Suppressor macrophage (primary cell): ENCODE measurements around the gene SPACA6.

ENCODE experiments used
- DNase-seq, 4 experiments: peaks; one replicate each; pipeline ENCODE4 v3.0.0-alpha.2; 2020 to 2022

The SPACA6 gene

DNA sequence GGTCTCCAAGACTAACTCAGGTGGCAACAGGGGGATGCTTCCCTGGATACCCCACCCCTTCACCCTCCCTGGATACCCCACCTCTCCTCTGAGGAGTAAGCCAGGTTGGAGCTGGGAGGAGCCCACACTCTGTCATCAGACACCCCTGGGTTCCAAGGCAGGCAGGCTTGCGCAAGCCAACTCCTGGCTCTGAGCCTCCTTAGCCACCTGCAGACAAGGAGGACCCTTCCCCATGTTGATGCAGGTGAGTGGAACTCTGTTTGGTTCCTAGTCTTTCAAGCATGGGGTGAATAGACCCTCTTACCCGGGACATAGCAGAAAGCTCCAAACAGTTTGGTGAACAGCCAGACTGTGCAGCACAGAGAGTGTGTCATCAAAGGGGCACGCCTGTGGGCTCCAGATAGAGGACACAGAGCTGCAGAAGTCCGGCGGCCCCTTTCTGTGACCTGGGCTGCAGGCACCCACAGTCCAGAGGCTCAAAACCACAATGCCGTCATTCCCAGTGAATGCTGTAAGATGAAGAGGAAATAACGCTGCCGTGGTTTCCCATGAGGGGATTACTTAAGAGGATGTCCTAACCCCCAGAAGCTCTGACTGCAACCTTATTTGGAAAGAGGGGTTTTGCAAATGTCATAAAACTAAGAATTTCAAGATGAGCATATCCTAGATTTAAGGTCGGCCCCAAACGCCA, 42.8 kb downstream of the SPACA6 start:
- peak; percentile 95 to 99 (median 98) for DNase-seq

- no peak for DNase-seq
Measured at GRCh38 chr19:51737389-51737788, 44.3 kb downstream of the SPACA6 start.

- DNase-seq: no peak
Measured at GRCh38 chr19:51737924-51738323, 44.8 kb downstream of the SPACA6 start.

DNA sequence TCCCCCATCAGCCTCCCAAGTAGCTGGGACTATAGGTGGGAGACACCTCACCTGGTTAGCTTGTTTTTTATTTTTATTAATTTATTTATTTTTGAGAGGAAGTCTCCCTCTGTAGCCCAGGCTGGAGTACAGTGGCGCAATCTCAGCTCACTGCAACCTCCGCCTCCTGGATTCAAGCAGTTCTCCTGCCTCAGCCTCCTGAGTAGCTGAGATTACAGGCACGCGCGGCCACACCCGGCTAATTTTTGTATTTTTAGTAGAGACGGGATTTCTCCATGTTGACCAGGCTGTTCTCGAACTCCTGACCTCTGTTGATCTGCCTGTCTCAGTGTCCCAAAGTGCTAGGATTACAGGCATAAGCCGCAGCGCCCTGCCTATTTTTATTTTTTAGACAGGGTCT, 45.4 kb downstream of the SPACA6 start:
- DNase-seq: peak in 2 of 4 experiments; percentile 21 to 27

DNA sequence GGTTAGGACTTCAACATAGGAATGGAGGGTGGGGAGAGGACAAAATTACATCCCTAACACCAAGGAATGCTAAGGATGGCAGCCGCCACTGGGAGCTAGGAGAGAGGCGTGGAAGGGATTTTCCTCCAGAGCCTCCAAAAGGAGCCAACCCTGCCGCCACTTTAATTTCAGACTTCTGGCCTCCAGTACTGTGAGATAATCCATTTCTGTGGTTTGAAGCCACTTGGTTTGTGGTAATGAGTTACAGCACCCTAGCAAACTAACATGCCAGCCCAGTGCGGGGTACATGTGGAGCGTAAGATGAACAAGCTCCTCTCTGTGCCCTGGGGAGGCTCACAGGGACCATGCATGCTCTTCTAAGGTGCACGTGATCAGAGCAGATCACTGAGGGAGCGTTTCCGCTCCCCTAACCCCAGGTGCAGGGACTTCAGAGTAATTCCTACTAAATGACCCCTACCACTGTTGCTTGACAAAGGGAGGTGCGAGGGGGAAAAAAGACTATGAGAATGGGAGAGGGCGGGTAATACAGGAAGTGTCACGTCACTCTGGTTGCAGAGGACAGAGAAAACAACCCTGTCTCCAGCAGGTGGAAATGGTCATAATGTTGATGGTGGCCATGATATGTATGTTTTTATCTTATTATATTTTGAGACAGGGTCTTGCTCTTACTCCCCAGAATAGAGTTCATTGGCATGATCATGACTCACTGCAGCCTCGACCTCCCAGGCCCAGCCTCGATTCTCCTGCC, 46.5 kb downstream of the SPACA6 start:
- DNase-seq: peak in 2 of 4 experiments; percentile 32 to 36

GRCh38 chr19:51740356-51740755, 47.2 kb downstream of the SPACA6 start:
- DNase-seq: peak; percentile 70 to 87 (median 79)

DNA sequence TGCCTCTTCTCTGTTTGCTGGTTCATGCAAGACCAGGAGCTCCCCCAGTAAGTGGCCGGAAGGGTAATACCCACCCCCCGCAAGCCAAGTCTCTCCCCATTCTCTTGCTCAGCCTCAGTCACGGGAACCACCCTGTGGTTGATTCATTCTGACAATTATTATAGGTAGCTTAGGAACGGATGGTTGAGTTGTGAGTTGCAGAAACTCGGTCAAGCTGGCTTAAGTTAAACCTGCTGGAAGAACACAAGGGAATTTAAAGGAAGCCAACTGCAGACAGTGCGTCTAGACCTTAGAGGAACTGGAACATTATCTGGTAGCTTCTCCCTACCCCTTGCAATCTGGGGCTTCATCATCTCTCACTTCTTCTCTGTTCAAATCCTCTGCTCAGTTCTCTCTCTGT, 49.7 kb downstream of the SPACA6 start:
- peak; percentile 26 to 60 (median 54) for DNase-seq

DNA sequence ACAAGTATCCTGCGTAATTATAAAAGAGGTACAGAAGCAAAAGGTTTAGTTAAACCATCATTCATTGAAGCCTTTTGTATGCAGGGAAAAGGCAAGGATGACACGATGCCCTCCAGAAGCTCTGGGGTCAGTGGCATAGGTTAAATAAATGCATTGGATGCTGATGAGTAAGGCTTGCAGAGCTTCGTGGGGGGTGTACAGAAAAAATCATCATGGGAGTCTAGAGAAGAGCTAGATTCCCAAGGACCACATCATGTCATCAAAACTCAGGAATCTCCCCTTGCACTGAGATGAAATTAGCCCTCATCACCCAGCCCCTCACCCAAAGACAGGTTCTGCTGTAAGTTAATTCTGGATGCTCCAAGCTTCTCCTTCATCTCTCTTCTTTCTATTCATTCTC, 50.3 kb downstream of the SPACA6 start:
- no peak for DNase-seq

DNA sequence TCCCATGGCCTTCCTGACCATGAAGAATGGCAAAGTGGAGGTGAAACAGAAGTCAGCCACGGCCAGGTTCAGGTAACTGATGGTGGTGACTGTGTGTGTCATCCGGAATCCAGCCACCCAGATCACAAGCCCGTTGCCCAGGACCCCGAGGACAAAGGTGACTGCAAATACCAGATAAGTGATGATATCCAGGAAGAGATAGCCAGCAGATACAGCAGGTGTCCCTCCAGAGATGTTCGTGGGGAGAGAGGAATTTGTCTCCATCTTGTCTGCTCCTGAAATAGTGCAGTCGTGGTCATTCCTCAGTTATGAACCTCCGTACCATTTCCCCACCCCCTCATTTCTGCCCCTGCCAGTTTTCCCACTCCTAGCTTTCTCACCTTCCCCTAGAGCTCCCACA, 53.6 kb downstream of the SPACA6 start:
- DNase-seq: no peak

- no peak for DNase-seq
Measured at GRCh38 chr19:51749979-51750378, 56.8 kb downstream of the SPACA6 start.

DNA sequence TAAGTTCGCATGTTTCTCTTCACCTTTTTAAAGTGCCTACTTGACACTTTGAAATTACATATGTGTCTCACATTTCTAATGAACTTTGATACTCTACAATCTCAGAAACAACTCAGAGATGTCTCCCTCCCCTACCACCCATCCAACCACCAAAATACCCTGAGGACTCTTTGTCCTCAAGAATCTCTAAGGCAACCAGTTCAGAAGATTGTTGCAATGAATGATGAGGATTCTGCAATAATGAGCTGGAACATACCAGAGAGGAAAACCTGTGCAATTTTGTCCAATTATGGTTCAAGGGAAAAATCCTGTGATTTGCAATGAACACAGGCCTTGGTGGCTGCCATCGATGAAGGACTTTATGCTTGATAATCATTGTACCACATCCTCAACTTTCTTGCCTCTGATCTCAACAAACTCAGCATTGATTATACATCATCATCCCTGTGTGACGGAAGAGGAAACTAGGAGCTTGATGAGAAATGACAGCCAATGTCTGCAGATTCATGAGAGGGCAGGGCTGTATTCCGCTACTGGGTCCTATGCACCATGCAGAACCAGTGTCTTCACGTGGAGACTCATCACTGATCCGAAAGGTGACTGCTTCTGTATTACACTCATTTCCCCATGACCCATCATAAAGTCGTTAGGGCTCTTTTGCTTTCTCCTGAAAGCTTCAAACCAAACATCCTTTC, 57.4 kb downstream of the SPACA6 start:
- DNase-seq: peak in 1 of 4 experiments; percentile 32

- DNase-seq: peak; percentile 75 to 90 (median 84)
Measured at GRCh38 chr19:51751655-51752054, 58.5 kb downstream of the SPACA6 start, which contains the start of gene FPR1. Gene FPR1 (minus strand): TSS chr19:51751878. CDS start chr19:51746994, 4,884 bp downstream.

DNA sequence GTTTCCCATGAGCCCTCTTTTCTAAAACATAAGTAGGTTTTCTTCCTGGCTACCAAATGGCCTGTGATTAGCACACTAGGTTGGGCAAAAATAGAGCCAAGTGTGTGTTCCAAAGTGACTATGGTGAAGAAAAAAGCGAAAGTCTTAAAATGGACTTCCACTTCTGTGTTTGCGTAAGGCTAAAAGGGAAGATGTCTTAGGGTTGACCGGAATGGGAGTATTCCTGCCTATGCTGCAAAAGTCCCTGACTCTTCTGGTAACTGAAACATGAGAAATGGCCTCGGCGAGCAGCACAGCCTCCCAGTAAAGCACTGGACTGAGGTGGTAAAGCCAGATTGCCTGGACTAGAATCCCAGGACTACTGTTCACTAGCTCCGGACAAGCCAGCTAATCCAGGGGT, 61.0 kb downstream of the SPACA6 start:
- peak; percentile 75 to 93 (median 86) for DNase-seq

- no peak for DNase-seq
Measured at GRCh38 chr19:51754770-51755169, 61.6 kb downstream of the SPACA6 start.
